Sigmoid colon (tissue), 7 donors: ENCODE measurements around the gene FBXL19. TPM values are rescaled to one million over a fixed set of nuclear protein-coding genes. Genes with fewer than 3 reads are reported as not detected.

ENCODE experiments used
- DNase-seq: peaks from one replicate; pipeline ENCODE4 v3.0.0-alpha.2; 2019
- H3K27ac ChIP-seq, 4 donors: fragments of 200-600 bp; sonication (generic); one replicate each; pipeline ENCODE4 v1.5.1; 2016 to 2019; ENCODE audit warnings: mild to moderate bottlenecking in 1 of 4
- H3K27me3 ChIP-seq, 3 donors: fragments of 200-600 bp; sonication (generic); one replicate each; pipeline ENCODE4 v1.5.1; 2019; ENCODE audit warnings: mild to moderate bottlenecking in 1 of 3
- H3K36me3 ChIP-seq, 4 donors: fragments of 200-600 bp; sonication (generic); one replicate each; pipeline ENCODE4 v1.5.1; 2016 to 2019
- H3K4me1 ChIP-seq, 4 donors: fragments of 200-600 bp; sonication (generic); one replicate each; pipeline ENCODE4 v1.5.1; 2017 to 2019
- H3K4me3 ChIP-seq, 4 donors: fragments of 200-600 bp; sonication (generic); one replicate each; pipeline ENCODE4 v1.5.1; 2017 to 2019; ENCODE audit warnings: mild to moderate bottlenecking in 2 of 4, moderate library complexity in 1 of 4
- H3K9me3 ChIP-seq, 4 donors: fragments of 200-600 bp in 3 of 4; sonication (generic) in 3 of 4; one replicate each; pipeline versions ENCODE4 v1.5.1 to v1.6.1; 2013 to 2019
- CTCF ChIP-seq, 4 experiments: fragments of 450-650 bp in 3 of 4; fragments of 200-600 bp in 1 of 4; IDR thresholded peaks; one replicate each; pipeline ENCODE4 v1.5.1; 2016 to 2019; ENCODE audit warnings: antibody characterized with exemption in 4 of 4, mild to moderate bottlenecking in 3 of 4, moderate library complexity in 2 of 4
- EP300 ChIP-seq, 4 donors: sonication (generic); formaldehyde crosslinking; IDR thresholded peaks; one replicate each; pipeline ENCODE4 v1.6.1; 2017; ENCODE audit warnings: antibody characterized with exemption in 4 of 4
- POLR2A ChIP-seq, 2 donors: fragments of 450-650 bp; IDR thresholded peaks; one replicate each; pipeline ENCODE4 v1.6.1; 2016; ENCODE audit warnings: antibody characterized with exemption in 2 of 2, mild to moderate bottlenecking in 2 of 2, moderate library complexity in 2 of 2
- POLR2AphosphoS5 ChIP-seq, 4 donors: sonication (generic); formaldehyde crosslinking; IDR thresholded peaks; one replicate each; pipeline ENCODE4 v1.6.1; 2017; ENCODE audit warnings: antibody characterized with exemption in 4 of 4
- WGBS, 2 donors: extraction: QIAGEN DNeasy Blood & Tissue Kit; methylation state at CpG; one replicate each; pipeline ENCODE4 v1.1.7; 2013; 5-methylcytosine and 5-hydroxymethylcytosine counted together
- intact Hi-C: fragments of 100-400 bp; cut with DNase I; formaldehyde crosslinking; loops from one replicate; pipeline ENCODE4 v1.15.1; 2023
- polyA plus RNA-seq, 3 donors: library from polyadenylated mRNA; stranded (reverse); fragments of 200-250 nt; gene quantifications; one replicate each; pipeline ENCODE4 v1.2.3, GENCODE V29; 2013
- total RNA-seq, 4 donors: library from RNA; depleted of rRNA; stranded (reverse); fragments of >200 nt; gene quantifications; one replicate each; pipeline ENCODE4 v1.1.0, GENCODE V29; 2016
- donor health status: healthy with polysubstance abuse.
- donor health status: Bipolar disorder and iron deficiency.
- donor health status: healthy.

FBXL19 gene
- total and polyA plus RNA-seq, 7 donors, result 3.0 to 32.7 (median 10.3) TPM

GRCh38 chr16:30876867-30877266 lies 46.5 kb upstream of the FBXL19 start:
- WGBS, 2 donors, result 68 to 80% methylated on average over 5 of the region's 5 CpGs
- H3K4me3 ChIP-seq, result peak overlapping the region in 2 of 4 donors; percentile 87 to 94
- TF ChIP-seq POLR2A (IDR thresholded peaks at IDR 0.05), result no peak
- peaks cover 0 to 21% (median 0%) of the 10 kb centered on the region in 4 donors for H3K36me3 ChIP-seq
- peak overlapping the region; percentile 94 for H3K27ac ChIP-seq
- intact Hi-C loops, result no loop called here
- H3K4me1 ChIP-seq, result peaks cover 0 to 30% (median 24%) of the 10 kb centered on the region in 4 donors
- no peaks in the 10 kb centered on the region for H3K9me3 ChIP-seq
- H3K27me3 ChIP-seq, result no peaks in the 10 kb centered on the region
- DNase-seq, result peak; percentile 35

GRCh38 chr16:30882429-30883310 lies 40.7 kb upstream of the FBXL19 start:
- intact Hi-C loops, result no loop called here
- WGBS, 2 donors, result 62 to 74% methylated on average over 4 of the region's 4 CpGs
- Histone ChIP-seq H3K9me3 (no peaks in the 10 kb centered on the region), H3K36me3 (peaks cover 5 to 51% (median 7%) of the 10 kb centered on the region in 4 donors), H3K4me1 (peaks cover 0 to 4% (median 0%) of the 10 kb centered on the region in 4 donors), H3K27me3 (no peaks in the 10 kb centered on the region), H3K4me3 (no peak overlapping the region), H3K27ac (no peak overlapping the region)
- DNase-seq, result no peak
- no peak for TF ChIP-seq CTCF (IDR thresholded peaks at IDR 0.05)
- TF ChIP-seq POLR2AphosphoS5 (IDR thresholded peaks at IDR 0.05), result no peak
- TF ChIP-seq EP300 (IDR thresholded peaks at IDR 0.05), result no peak
- TF ChIP-seq POLR2A (IDR thresholded peaks at IDR 0.05), result no peak

DNA sequence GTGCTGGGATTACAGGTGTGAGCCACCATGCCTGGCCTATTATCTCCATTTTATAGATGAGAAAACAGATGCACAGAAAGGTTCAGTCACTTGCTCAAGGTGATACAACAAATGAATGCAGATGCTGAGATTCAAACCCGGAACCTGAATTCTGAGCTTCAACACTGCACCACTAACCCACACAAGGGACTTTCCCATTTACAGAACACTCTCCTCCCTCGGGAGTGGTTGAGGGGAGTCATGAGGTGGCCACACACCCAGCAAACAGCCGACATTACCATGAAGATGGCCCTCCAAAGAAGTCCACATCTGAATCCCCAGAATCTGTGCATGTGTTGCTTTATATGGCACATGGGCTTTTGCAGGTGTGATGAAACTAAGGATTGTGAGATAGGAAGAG lies 38.6 kb upstream of the FBXL19 start:
- no peak for DNase-seq
- Histone ChIP-seq H3K4me3 (no peak overlapping the region), H3K4me1 (no peaks in the 10 kb centered on the region), H3K9me3 (no peaks in the 10 kb centered on the region), H3K27ac (no peak overlapping the region), H3K36me3 (peaks cover 15 to 61% (median 17%) of the 10 kb centered on the region in 4 donors), H3K27me3 (no peaks in the 10 kb centered on the region)
- intact Hi-C loops, result no loop called here
- WGBS, 2 donors, result 70 to 72% methylated on average over 3 of the region's 3 CpGs
- TF ChIP-seq POLR2A (IDR thresholded peaks at IDR 0.05) (no peak), CTCF (IDR thresholded peaks at IDR 0.05) (no peak), EP300 (IDR thresholded peaks at IDR 0.05) (no peak), POLR2AphosphoS5 (IDR thresholded peaks at IDR 0.05) (no peak)

DNA sequence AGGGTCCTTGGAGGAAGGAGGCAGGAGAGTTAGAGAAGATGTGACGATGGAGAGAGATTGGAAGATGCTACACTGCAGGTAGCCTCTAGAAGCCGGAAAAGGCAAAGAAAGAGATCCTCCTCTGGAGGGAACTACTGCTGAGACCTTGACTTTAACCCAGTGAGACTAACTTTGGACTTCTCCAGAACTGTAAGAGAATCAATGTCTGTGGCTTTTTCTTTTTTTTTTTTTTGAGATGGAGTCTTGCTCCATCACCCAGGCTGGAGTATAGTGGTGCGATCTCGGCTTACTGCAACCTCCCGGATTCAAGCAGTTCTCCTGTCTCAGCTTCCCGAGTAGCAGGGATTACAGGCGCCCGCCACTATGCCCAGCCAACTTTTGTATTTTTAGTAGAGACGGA lies 38.2 kb upstream of the FBXL19 start:
- no peak for DNase-seq
- H3K27ac ChIP-seq, result no peak overlapping the region
- no peak overlapping the region for H3K4me3 ChIP-seq
- H3K4me1 ChIP-seq, result no peaks in the 10 kb centered on the region
- intact Hi-C loops, result no loop called here
- no peaks in the 10 kb centered on the region for H3K27me3 ChIP-seq
- TF ChIP-seq POLR2AphosphoS5 (IDR thresholded peaks at IDR 0.05) (no peak), POLR2A (IDR thresholded peaks at IDR 0.05) (no peak), EP300 (IDR thresholded peaks at IDR 0.05) (no peak), CTCF (IDR thresholded peaks at IDR 0.05) (no peak)
- no peaks in the 10 kb centered on the region for H3K9me3 ChIP-seq
- peaks cover 17 to 61% (median 18%) of the 10 kb centered on the region in 4 donors for H3K36me3 ChIP-seq
- WGBS, 2 donors, result 94 to 95% methylated on average over 9 of the region's 9 CpGs

GRCh38 chr16:30886145-30886544 lies 37.2 kb upstream of the FBXL19 start:
- intact Hi-C loops, result loop anchor here (2.0 kb wide), 1 partner anchor 69 kb away; no protein-coding TSS in a partner anchor
- H3K36me3 ChIP-seq, result peaks cover 18 to 65% (median 24%) of the 10 kb centered on the region in 4 donors
- no peaks in the 10 kb centered on the region for H3K27me3 ChIP-seq
- WGBS, 2 donors, result 91 to 96% methylated on average over 1 of the region's 1 CpG
- no peak for DNase-seq
- TF ChIP-seq CTCF (IDR thresholded peaks at IDR 0.05), result no peak
- no peak for TF ChIP-seq POLR2AphosphoS5 (IDR thresholded peaks at IDR 0.05)
- TF ChIP-seq EP300 (IDR thresholded peaks at IDR 0.05), result no peak
- no peak for TF ChIP-seq POLR2A (IDR thresholded peaks at IDR 0.05)
- H3K4me1 ChIP-seq, result no peaks in the 10 kb centered on the region
- no peaks in the 10 kb centered on the region for H3K9me3 ChIP-seq
- no peak overlapping the region for H3K27ac ChIP-seq
- H3K4me3 ChIP-seq, result no peak overlapping the region
